Psoas muscle (tissue), 8 donors: ENCODE results near the gene QKI. TPM values are rescaled to one million over a fixed set of nuclear protein-coding genes. Genes with fewer than 3 reads are reported as not detected.
A peak's percentile ranks its signal among the peaks of the same experiment; 100 is the strongest.

Source experiments
- ATAC-seq, 4 donors: fragments of 200-7000 bp; cut with Tn5 transposase; one replicate each; pipeline ENCODE4 v1.9.1; 2020; ENCODE audit warnings: moderate library complexity in 3 of 4, mild to moderate bottlenecking in 2 of 4
- DNase-seq, 2 donors: peaks; one replicate each; pipeline ENCODE4 v3.0.0-alpha.2; 2020
- H3K27ac ChIP-seq: fragments of 200-600 bp; one replicate; pipeline ENCODE4 v1.8.0; 2022
- H3K27me3 ChIP-seq, 3 donors: fragments of 200-600 bp in 1 of 3; one replicate each; pipeline versions ENCODE4 v1.6.1 to v1.8.0; 2013 to 2022; ENCODE audit warnings: low read length in 2 of 3, mild to moderate bottlenecking in 2 of 3, moderate library complexity in 1 of 3; ENCODE audit not compliant: insufficient read depth in 3 of 3
- H3K36me3 ChIP-seq, 2 donors: fragments of 200-600 bp in 1 of 2; one replicate each; pipeline versions ENCODE4 v1.6.1 to v1.8.0; 2013 to 2022; ENCODE audit warnings: low read depth in 1 of 2, mild to moderate bottlenecking in 1 of 2, moderate library complexity in 1 of 2; ENCODE audit not compliant: insufficient read depth in 1 of 2
- H3K4me1 ChIP-seq: fragments of 200-600 bp; one replicate; pipeline ENCODE4 v1.8.0; 2022
- H3K4me3 ChIP-seq: fragments of 200-600 bp; one replicate; pipeline ENCODE4 v1.8.0; 2022; ENCODE audit warnings: mild to moderate bottlenecking
- H3K9me3 ChIP-seq: fragments of 200-600 bp; one replicate; pipeline ENCODE4 v1.8.0; 2022
- CTCF ChIP-seq: fragments of 200-600 bp; IDR thresholded peaks from one replicate; pipeline ENCODE4 v1.8.0; 2022; ENCODE audit warnings: antibody characterized with exemption
- WGBS, 3 donors: extraction: QIAGEN DNeasy Blood & Tissue Kit; methylation state at CpG; one replicate each; pipeline versions ENCODE4 v1.1.6 to v1.1.7; 2013; 5-methylcytosine and 5-hydroxymethylcytosine counted together
- intact Hi-C, 2 donors: fragments of 100-400 bp; cut with DNase I; formaldehyde crosslinking; loops; one replicate each; pipeline versions ENCODE4 v1.11.0 to v1.14.2; 2022
- polyA plus RNA-seq, 3 donors: library from polyadenylated mRNA; stranded (reverse); fragments of 200-250 nt; gene quantifications; one replicate each; pipeline ENCODE4 v1.2.3, GENCODE V29; 2013
- total RNA-seq, 4 donors: library from RNA; stranded (reverse); fragmentation: NEBNext Ultra II Directional in 2 of 4; extraction: Animal tissue kit (Norgen Biotek cat#: 25700) in 2 of 4; gene quantifications; one replicate each; pipeline versions ENCODE4 v1.2.1 to v1.2.4, GENCODE V29; 2021 to 2023
- donor health status: healthy with polysubstance abuse.
- donor health status: DM: no; HTN: no; CAD: no; lungs with moderate emphysema.
- donor health status: Bipolar disorder and iron deficiency.
- donor health status: healthy.
- donor health status: DM: yes; HTN: yes; CAD: no.
- donor health status: DM: no; HTN: no; CAD: no.
- donor health status: DM: no; HTN: no; CAD: no.
- donor health status: DM: yes; HTN: yes; CAD: no.

The QKI gene
- total and polyA plus RNA-seq, 7 donors = 62.0 to 421 (median 275) TPM

- no peak for TF ChIP-seq CTCF
- ATAC-seq = no peak
- 69 to 83% (median 74%) methylated on average over 4 of the region's 4 CpGs for WGBS, 3 donors
- intact Hi-C loops = no loop called here
- Histone ChIP-seq H3K9me3 (peaks cover 7% of the 10 kb centered on the region), H3K27me3 (no peaks in the 10 kb centered on the region), H3K36me3 (no peaks in the 10 kb centered on the region), H3K4me1 (peaks cover 71% of the 10 kb centered on the region), H3K4me3 (no peak overlapping the region), H3K27ac (peak overlapping the region; percentile 51)
- no peak for DNase-seq
These were observed 98.5 kb downstream of the QKI start for GRCh38 chr6:163513003-163513402.

GRCh38 chr6:163513570-163514166 lies 99.2 kb downstream of the QKI start:
- no peak for TF ChIP-seq CTCF
- 85 to 87% (median 85%) methylated on average over 2 of the region's 2 CpGs for WGBS, 3 donors
- DNase-seq (no peak), ATAC-seq (peak; percentile 44 to 80 (median 71))
- no peaks in the 10 kb centered on the region for H3K36me3 ChIP-seq
- peaks cover 78% of the 10 kb centered on the region for H3K4me1 ChIP-seq
- peak overlapping the region; percentile 51 for H3K27ac ChIP-seq
- H3K9me3 ChIP-seq = peaks cover under 1% of the 10 kb centered on the region
- H3K27me3 ChIP-seq = no peaks in the 10 kb centered on the region
- no peak overlapping the region for H3K4me3 ChIP-seq
- intact Hi-C loops = no loop called here

GRCh38 chr6:163516908-163517307 lies 102.4 kb downstream of the QKI start:
- intact Hi-C loops = no loop called here
- Histone ChIP-seq H3K4me1 (peaks cover 90% of the 10 kb centered on the region), H3K27ac (peak overlapping the region; percentile 81), H3K27me3 (no peaks in the 10 kb centered on the region), H3K4me3 (no peak overlapping the region), H3K36me3 (no peaks in the 10 kb centered on the region), H3K9me3 (no peaks in the 10 kb centered on the region)
- DNase-seq (no peak), ATAC-seq (peak in 2 of 4 donors; percentile 30 to 33)
- TF ChIP-seq CTCF = no peak

GRCh38 chr6:163520956-163521355 lies 106.4 kb downstream of the QKI start:
- peaks cover 81% of the 10 kb centered on the region for H3K4me1 ChIP-seq
- no peak overlapping the region for H3K4me3 ChIP-seq
- whole genome bisulfite sequencing, 3 donors = 64 to 79% (median 69%) methylated on average over 4 of the region's 4 CpGs
- peak overlapping the region; percentile 81 for H3K27ac ChIP-seq
- intact Hi-C loops = no loop called here
- no peak for TF ChIP-seq CTCF
- no peaks in the 10 kb centered on the region for H3K27me3 ChIP-seq
- H3K9me3 ChIP-seq = no peaks in the 10 kb centered on the region
- no peak for DNase-seq
- no peak for ATAC-seq
- H3K36me3 ChIP-seq = no peaks in the 10 kb centered on the region

- Histone ChIP-seq H3K4me3 (no peak overlapping the region), H3K27me3 (no peaks in the 10 kb centered on the region), H3K9me3 (no peaks in the 10 kb centered on the region), H3K36me3 (no peaks in the 10 kb centered on the region), H3K27ac (peak overlapping the region; percentile 81), H3K4me1 (peaks cover 86% of the 10 kb centered on the region)
- no peak for TF ChIP-seq CTCF
- no peak for DNase-seq
- intact Hi-C loops = no loop called here
- 21 to 43% (median 24%) methylated on average over 1 of the region's 1 CpG for WGBS, 3 donors
- no peak for ATAC-seq
These were observed 107.5 kb downstream of the QKI start for GRCh38 chr6:163522033-163522432.
